ENCODE data around the gene DAND5.

DNA sequence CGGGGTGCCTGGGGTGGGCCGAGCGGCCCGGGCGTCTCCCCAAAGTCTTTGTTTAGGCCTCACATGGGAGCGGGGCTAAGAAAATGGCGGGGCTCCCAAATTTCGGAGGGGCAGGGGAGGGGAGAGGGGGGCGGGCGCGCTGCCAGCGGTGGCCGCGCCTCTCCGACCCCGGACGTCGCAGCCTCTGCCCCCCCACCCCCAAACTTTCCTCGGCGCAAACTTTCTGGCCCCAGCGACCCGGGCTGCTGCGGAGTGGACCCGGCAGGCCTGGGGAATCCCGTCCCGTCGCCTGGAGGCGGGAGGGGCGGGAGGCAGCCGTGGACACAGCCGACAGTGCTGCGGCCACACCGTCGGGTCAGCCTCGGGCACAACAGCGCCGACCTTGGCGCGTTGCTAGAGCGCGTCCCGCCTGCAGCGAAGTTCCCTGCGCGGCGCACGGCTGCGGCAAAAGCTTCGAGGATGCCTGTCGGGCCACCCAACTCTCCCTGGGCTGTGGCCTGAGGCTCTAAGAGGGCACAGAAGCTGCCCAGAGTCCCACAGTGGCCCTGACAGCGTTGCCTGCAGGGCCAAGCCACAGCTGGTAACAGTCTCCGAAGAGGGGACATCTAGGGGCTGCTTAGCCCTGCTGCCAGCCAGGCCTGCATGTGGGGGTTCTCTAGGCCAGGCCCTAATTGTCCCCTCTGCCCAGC, 27.2 kb downstream of the DAND5 start:
- TF ChIP-seq, protein P1, sequence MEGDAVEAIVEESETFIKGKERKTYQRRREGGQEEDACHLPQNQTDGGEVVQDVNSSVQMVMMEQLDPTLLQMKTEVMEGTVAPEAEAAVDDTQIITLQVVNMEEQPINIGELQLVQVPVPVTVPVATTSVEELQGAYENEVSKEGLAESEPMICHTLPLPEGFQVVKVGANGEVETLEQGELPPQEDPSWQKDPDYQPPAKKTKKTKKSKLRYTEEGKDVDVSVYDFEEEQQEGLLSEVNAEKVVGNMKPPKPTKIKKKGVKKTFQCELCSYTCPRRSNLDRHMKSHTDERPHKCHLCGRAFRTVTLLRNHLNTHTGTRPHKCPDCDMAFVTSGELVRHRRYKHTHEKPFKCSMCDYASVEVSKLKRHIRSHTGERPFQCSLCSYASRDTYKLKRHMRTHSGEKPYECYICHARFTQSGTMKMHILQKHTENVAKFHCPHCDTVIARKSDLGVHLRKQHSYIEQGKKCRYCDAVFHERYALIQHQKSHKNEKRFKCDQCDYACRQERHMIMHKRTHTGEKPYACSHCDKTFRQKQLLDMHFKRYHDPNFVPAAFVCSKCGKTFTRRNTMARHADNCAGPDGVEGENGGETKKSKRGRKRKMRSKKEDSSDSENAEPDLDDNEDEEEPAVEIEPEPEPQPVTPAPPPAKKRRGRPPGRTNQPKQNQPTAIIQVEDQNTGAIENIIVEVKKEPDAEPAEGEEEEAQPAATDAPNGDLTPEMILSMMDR (IDR thresholded peaks at IDR 0.05): peak in 2 of 6 experiments; percentile 14 to 17
- TF ChIP-seq POLR2AphosphoS5 (IDR thresholded peaks at IDR 0.05) (peak; percentile 22 to 42), EP300 (IDR thresholded peaks at IDR 0.05) (no peak)
